ENCODE results near the gene DONSON.

The DONSON gene

DNA sequence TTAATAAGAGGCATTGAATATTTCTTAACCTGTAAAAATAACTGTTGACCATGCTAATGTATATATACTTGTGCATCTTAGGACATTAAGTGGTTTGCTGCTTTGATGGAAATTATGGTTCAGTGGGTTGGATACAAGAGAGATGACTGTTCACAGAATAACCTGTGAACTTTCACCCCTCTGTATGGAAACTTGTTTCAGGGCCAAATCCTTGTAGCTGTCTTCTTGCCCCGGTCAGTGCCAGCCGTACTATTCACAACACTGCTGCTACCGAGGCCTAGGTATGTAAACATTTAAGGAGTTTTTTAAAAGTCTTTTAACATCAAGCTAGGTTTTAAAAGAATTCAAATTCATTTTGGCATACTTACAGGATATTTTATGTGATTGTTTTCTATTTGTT lies 16.1 kb downstream of the DONSON start:
- H3K27ac ChIP-seq: no peak overlapping the region
- TF ChIP-seq ZFX (IDR thresholded peaks at IDR 0.05; ENCODE audit: borderline replicate concordance): no peak
- TF ChIP-seq, protein P1, sequence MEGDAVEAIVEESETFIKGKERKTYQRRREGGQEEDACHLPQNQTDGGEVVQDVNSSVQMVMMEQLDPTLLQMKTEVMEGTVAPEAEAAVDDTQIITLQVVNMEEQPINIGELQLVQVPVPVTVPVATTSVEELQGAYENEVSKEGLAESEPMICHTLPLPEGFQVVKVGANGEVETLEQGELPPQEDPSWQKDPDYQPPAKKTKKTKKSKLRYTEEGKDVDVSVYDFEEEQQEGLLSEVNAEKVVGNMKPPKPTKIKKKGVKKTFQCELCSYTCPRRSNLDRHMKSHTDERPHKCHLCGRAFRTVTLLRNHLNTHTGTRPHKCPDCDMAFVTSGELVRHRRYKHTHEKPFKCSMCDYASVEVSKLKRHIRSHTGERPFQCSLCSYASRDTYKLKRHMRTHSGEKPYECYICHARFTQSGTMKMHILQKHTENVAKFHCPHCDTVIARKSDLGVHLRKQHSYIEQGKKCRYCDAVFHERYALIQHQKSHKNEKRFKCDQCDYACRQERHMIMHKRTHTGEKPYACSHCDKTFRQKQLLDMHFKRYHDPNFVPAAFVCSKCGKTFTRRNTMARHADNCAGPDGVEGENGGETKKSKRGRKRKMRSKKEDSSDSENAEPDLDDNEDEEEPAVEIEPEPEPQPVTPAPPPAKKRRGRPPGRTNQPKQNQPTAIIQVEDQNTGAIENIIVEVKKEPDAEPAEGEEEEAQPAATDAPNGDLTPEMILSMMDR (IDR thresholded peaks at IDR 0.05): no peak

DNA sequence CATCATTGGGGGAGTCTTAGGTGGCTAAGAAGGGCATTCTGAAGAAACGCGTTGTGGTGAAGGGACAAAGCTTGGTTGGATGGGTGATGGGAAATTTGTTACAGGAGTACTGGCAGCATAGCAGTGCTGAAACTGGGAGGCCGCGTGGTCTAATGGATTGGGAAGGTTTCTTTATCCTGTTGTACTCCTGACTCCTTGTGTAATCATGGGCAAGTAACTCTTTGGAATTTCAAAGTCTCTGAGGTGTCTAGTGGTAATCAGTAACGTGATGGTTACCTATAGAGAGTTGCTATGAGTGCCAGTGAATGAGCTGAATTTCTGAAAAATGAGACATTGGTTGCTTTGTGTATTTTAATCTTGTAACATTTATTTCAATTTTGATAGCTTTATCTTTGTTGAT lies 18.5 kb downstream of the DONSON start:
- TF ChIP-seq, protein P1 (IDR thresholded peaks at IDR 0.05): no peak
- TF ChIP-seq ZFX (IDR thresholded peaks at IDR 0.05; ENCODE audit: borderline replicate concordance): no peak
- no peak overlapping the region for H3K27ac ChIP-seq

DNA sequence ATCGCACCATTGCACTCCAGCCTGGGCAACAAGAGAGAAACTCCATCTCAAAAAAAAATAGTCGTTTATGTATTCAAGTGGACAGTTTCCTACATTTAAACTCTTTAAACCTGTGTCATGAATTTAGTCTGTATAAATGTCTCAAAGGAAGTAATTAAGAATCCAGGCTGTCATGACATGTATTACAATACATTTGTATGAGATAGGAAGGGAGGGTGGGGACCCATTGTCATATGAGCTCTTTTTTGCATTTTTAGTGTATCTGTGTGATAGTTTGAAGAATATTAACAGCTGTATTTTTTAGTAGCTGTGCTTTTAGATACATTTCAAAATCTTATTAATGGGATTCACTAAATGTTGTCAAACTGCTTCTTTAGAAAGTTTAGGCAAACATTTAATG lies 20.0 kb downstream of the DONSON start:
- TF ChIP-seq, protein P1 (IDR thresholded peaks at IDR 0.05): no peak
- TF ChIP-seq ZFX (IDR thresholded peaks at IDR 0.05; ENCODE audit: borderline replicate concordance): no peak
- no peak overlapping the region for H3K27ac ChIP-seq

DNA sequence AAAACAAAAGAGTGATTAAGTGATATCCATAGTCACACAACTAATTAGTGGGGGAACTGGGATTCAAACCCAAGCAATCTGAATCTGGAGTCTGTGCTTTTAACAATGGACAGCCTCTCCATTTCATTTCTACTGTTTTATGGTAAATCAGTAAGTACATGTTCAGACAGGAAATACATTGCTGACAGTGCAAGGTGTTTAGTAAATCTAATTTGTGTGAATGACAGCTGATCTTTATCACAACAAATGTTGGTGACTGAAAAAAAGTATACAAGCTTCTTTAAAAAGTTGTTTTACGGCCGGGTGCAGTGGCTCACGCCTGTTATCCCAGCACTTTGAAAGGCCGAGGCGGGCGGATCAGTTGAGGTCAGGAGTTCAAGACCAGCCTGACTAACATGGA lies 20.6 kb downstream of the DONSON start:
- no peak overlapping the region for H3K27ac ChIP-seq
- no peak for TF ChIP-seq ZFX (IDR thresholded peaks at IDR 0.05; ENCODE audit: borderline replicate concordance)
- TF ChIP-seq, protein P1 (IDR thresholded peaks at IDR 0.05): no peak

DNA sequence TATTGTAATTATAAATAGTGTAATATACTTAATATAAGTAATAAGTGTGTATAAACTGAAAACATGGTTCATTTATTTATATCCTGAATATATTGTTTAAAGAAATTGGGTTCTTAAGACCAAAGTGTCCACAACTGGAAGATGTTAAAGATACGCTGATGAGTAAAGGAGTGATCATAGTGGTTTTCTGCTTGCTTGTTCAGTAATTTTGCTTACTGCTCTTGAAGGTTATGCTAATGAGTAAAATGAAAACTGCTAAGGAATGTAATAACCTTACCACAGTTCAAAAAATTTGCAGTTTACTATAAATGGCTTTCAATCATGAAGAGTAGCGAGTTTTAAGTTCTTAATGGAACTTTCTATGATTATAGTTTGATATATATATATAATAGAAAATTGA lies 22.0 kb downstream of the DONSON start:
- H3K27ac ChIP-seq: no peak overlapping the region
- TF ChIP-seq ZFX (IDR thresholded peaks at IDR 0.05; ENCODE audit: borderline replicate concordance): no peak
- TF ChIP-seq, protein P1 (IDR thresholded peaks at IDR 0.05): no peak

DNA sequence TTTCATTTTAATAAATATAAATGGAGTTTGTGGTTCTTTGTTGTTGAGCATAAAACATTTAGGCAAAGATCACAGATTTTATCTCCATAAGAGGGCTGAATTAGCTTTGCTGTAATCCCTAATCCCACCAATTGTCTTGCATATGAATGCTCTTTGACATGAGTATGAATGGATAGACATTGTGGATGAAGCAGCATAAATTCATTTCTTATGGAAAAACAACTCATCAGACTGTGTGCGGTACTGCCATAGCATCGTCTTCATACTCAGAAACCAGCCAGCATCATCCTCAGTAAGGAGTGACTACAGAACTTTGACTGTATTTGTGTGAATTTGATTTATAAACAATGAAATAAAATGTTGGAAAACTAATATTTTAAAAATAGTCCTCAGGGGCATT lies 26.1 kb downstream of the DONSON start:
- TF ChIP-seq, protein P1 (IDR thresholded peaks at IDR 0.05): no peak
- TF ChIP-seq ZFX (IDR thresholded peaks at IDR 0.05; ENCODE audit: borderline replicate concordance): no peak
- H3K27ac ChIP-seq: no peak overlapping the region

DNA sequence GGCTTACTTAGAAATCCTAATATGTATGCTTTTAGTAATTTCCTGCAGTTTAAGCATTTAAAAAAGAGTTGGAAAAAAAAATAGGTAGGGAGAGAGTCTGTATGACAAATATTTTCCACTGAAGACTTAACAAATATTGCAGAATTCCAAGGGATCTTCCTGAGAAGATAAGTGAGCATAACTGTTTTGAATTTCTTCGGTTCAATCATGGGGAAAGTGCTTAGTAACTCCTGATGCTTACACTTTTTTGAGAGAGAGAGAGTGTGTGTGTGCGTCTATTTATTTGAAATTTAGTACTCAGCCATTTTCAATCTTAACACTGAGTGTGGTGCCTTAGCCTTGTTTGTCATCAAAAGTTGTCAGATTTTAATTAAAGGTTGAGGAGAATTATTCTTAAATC lies 27.1 kb downstream of the DONSON start:
- TF ChIP-seq, protein P1 (IDR thresholded peaks at IDR 0.05): no peak
- TF ChIP-seq ZFX (IDR thresholded peaks at IDR 0.05; ENCODE audit: borderline replicate concordance): no peak
- H3K27ac ChIP-seq: no peak overlapping the region
